ENCODE data around the gene ZNF787. TPM values are rescaled to one million over a fixed set of nuclear protein-coding genes. Genes with fewer than 3 reads are reported as not detected.

Gene ZNF787
- total RNA-seq, 1 experiment from 2014 or later: 111 TPM

GRCh38 chr19:56089344-56089743, 31.8 kb downstream of the ZNF787 start:
- H3K79me2 ChIP-seq (ENCODE audit: low read length): peaks cover 49% of the 10 kb centered on the region
- CTCF ChIA-PET: no interaction called here
- intact Hi-C loops (cut with micrococcal nuclease): no loop called here
- peaks cover 27% of the 10 kb centered on the region; the same call in 1 of the 2 replicates for H3K36me3 ChIP-seq (ENCODE audit: low read depth, low read length)
- no peak overlapping the region for H3K9ac ChIP-seq (ENCODE audit: low read length)
- no peak overlapping the region for H3K27ac ChIP-seq (ENCODE audit: low read length)
- no peak overlapping the region for H3K4me2 ChIP-seq (ENCODE audit: low read length)
- H2AFZ ChIP-seq (ENCODE audit: low read length): no peak overlapping the region
- H3K4me1 ChIP-seq (ENCODE audit: insufficient read depth, low read length): no peaks in the 10 kb centered on the region
- no peaks in the 10 kb centered on the region for H3K27me3 ChIP-seq (ENCODE audit: low read length)
- H4K20me1 ChIP-seq (ENCODE audit: low read length): peaks cover 52% of the 10 kb centered on the region
- H3K9me3 ChIP-seq (ENCODE audit: low read length): no peaks in the 10 kb centered on the region
- BruUV-seq (replicated peaks): no TSS peak
- DNase-seq: no peak
- no peaks in the 10 kb centered on the region for H3F3A ChIP-seq (ENCODE audit: low read length, unreplicated experiment)
- no peaks in the 10 kb centered on the region for H3K9me2 ChIP-seq (replicated peaks; ENCODE audit: low read length)
- no peak overlapping the region for H3K4me3 ChIP-seq (ENCODE audit: low read length)
- no peak for TF ChIP-seq EZH2phosphoT487 (IDR thresholded peaks at IDR 0.05; ENCODE audit: borderline replicate concordance, low read length)
- no peak for TF ChIP-seq EZH2 (IDR thresholded peaks at IDR 0.05; ENCODE audit: low read length, unreplicated experiment)
- TF ChIP-seq, protein P1, sequence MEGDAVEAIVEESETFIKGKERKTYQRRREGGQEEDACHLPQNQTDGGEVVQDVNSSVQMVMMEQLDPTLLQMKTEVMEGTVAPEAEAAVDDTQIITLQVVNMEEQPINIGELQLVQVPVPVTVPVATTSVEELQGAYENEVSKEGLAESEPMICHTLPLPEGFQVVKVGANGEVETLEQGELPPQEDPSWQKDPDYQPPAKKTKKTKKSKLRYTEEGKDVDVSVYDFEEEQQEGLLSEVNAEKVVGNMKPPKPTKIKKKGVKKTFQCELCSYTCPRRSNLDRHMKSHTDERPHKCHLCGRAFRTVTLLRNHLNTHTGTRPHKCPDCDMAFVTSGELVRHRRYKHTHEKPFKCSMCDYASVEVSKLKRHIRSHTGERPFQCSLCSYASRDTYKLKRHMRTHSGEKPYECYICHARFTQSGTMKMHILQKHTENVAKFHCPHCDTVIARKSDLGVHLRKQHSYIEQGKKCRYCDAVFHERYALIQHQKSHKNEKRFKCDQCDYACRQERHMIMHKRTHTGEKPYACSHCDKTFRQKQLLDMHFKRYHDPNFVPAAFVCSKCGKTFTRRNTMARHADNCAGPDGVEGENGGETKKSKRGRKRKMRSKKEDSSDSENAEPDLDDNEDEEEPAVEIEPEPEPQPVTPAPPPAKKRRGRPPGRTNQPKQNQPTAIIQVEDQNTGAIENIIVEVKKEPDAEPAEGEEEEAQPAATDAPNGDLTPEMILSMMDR (conservative IDR thresholded peaks at IDR 0.05; ENCODE audit: low read depth, low read length): no peak
- POLR2A ChIA-PET (ENCODE audit: unreplicated experiment): no interaction called here
- ATAC-seq: no peak

- no peak for DNase-seq
- CTCF ChIA-PET: no interaction called here
- Histone ChIP-seq H3K27ac (ENCODE audit: low read length) (no peak overlapping the region), H3K36me3 (ENCODE audit: low read depth, low read length) (peaks cover 25% of the 10 kb centered on the region; the same call in 1 of the 2 replicates), H3K4me1 (ENCODE audit: insufficient read depth, low read length) (no peaks in the 10 kb centered on the region), H2AFZ (ENCODE audit: low read length) (no peak overlapping the region), H3K9me3 (ENCODE audit: low read length) (no peaks in the 10 kb centered on the region), H3K27me3 (ENCODE audit: low read length) (no peaks in the 10 kb centered on the region), H3K9me2 (replicated peaks; ENCODE audit: low read length) (no peaks in the 10 kb centered on the region), H3K79me2 (ENCODE audit: low read length) (peaks cover 47% of the 10 kb centered on the region), H3K9ac (ENCODE audit: low read length) (no peak overlapping the region), H3K4me2 (ENCODE audit: low read length) (no peak overlapping the region), H3K4me3 (ENCODE audit: low read length) (no peak overlapping the region), H3F3A (ENCODE audit: low read length, unreplicated experiment) (no peaks in the 10 kb centered on the region), H4K20me1 (ENCODE audit: low read length) (peaks cover 52% of the 10 kb centered on the region)
- TF ChIP-seq, protein P1 (conservative IDR thresholded peaks at IDR 0.05; ENCODE audit: low read depth, low read length): no peak
- TF ChIP-seq EZH2 (IDR thresholded peaks at IDR 0.05; ENCODE audit: low read length, unreplicated experiment) (no peak), EZH2phosphoT487 (IDR thresholded peaks at IDR 0.05; ENCODE audit: borderline replicate concordance, low read length) (no peak)
- ATAC-seq: no peak
- intact Hi-C loops (cut with micrococcal nuclease): no loop called here
- POLR2A ChIA-PET (ENCODE audit: unreplicated experiment): no interaction called here
- no TSS peak for BruUV-seq (replicated peaks)
Measured at GRCh38 chr19:56088497-56089215, 32.4 kb downstream of the ZNF787 start.

Data from PC-3 (cell line).